Liver (tissue), 9 donors: ENCODE measurements around the gene TOB1. TPM values are rescaled to one million over a fixed set of nuclear protein-coding genes. Genes with fewer than 3 reads are reported as not detected.

Experiments
- DNase-seq: peaks from one replicate; pipeline ENCODE4 v3.0.0-alpha.2; 2017; ENCODE audit warnings: low spot score
- H3K27ac ChIP-seq, 2 donors: one replicate each; pipeline ENCODE4 v1.7.0; 2013; ENCODE audit warnings: inconsistent platforms in 2 of 2, low read length in 2 of 2, control low read depth in 1 of 2, low read depth in 1 of 2, mild to moderate bottlenecking in 1 of 2
- H3K27me3 ChIP-seq, 4 donors: one replicate each; pipeline versions ENCODE4 v1.6.1 to v1.7.0; 2013; ENCODE audit warnings: low read length in 3 of 4, inconsistent platforms in 1 of 4, mild to moderate bottlenecking in 1 of 4, moderate library complexity in 1 of 4; ENCODE audit not compliant: control insufficient read depth in 4 of 4, insufficient read depth in 4 of 4
- H3K36me3 ChIP-seq, 4 donors: one replicate each; pipeline versions ENCODE4 v1.6.1 to v1.7.0; 2013; ENCODE audit warnings: low read length in 3 of 4, mild to moderate bottlenecking in 3 of 4, low read depth in 1 of 4, moderate library complexity in 1 of 4; ENCODE audit not compliant: control insufficient read depth in 4 of 4, insufficient read depth in 3 of 4
- H3K4me1 ChIP-seq, 4 donors: one replicate each; pipeline versions ENCODE4 v1.6.1 to v1.7.0; 2013; ENCODE audit warnings: low read length in 3 of 4, mild to moderate bottlenecking in 3 of 4, moderate library complexity in 1 of 4; ENCODE audit not compliant: control insufficient read depth in 4 of 4, insufficient read depth in 4 of 4
- H3K4me3 ChIP-seq, 3 donors: one replicate each; pipeline versions ENCODE4 v1.6.1 to v1.7.0; 2013; ENCODE audit warnings: low read length in 3 of 3, control low read depth in 1 of 3, low read depth in 1 of 3, mild to moderate bottlenecking in 1 of 3
- H3K9ac ChIP-seq, 2 donors: one replicate each; pipeline ENCODE4 v1.7.0; 2013; ENCODE audit warnings: low read length in 2 of 2, mild to moderate bottlenecking in 2 of 2, moderate library complexity in 2 of 2, control low read depth in 1 of 2, low read depth in 1 of 2
- H3K9me3 ChIP-seq, 4 donors: one replicate each; pipeline versions ENCODE4 v1.6.1 to v1.7.0; 2013; ENCODE audit warnings: low read length in 3 of 4; ENCODE audit not compliant: control insufficient read depth in 4 of 4
- ATF3 ChIP-seq: IDR thresholded peaks from 2 replicates; pipeline ENCODE4 v1.6.1; 2016; ENCODE audit warnings: antibody characterized with exemption
- CTCF ChIP-seq: fragments of 150-350 bp; IDR thresholded peaks from 2 replicates; pipeline ENCODE4 v1.5.1; 2017; ENCODE audit warnings: improper control_type of control experiment, low read depth, low read length; ENCODE audit not compliant: missing input control
- EGR1 ChIP-seq, 2 donors: IDR thresholded peaks; 2 replicates each; pipeline ENCODE4 v1.6.1; 2016 to 2018; ENCODE audit warnings: antibody characterized with exemption in 2 of 2, low read depth in 2 of 2
- FOXA1 ChIP-seq: IDR thresholded peaks from 2 replicates; pipeline ENCODE4 v1.6.1; 2016; ENCODE audit warnings: antibody characterized with exemption
- FOXA2 ChIP-seq: IDR thresholded peaks from 2 replicates; pipeline ENCODE4 v1.6.1; 2016; ENCODE audit warnings: antibody characterized with exemption
- HNF4A ChIP-seq, 2 donors: conservative IDR thresholded peaks; 2 replicates each; pipeline ENCODE4 v1.6.1; 2016; ENCODE audit warnings: antibody characterized with exemption in 2 of 2, mild to moderate bottlenecking in 2 of 2
- HNF4G ChIP-seq: IDR thresholded peaks from 2 replicates; pipeline ENCODE4 v1.6.1; 2016; ENCODE audit warnings: antibody characterized with exemption
- JUND ChIP-seq, 2 donors: IDR thresholded peaks; 2 replicates each; pipeline ENCODE4 v1.6.1; 2016; ENCODE audit warnings: antibody characterized with exemption in 2 of 2
- MAX ChIP-seq: IDR thresholded peaks from 2 replicates; pipeline ENCODE4 v1.6.1; 2016; ENCODE audit warnings: antibody characterized with exemption
- NR2F2 ChIP-seq: IDR thresholded peaks from 2 replicates; pipeline ENCODE4 v1.6.1; 2016; ENCODE audit warnings: antibody characterized with exemption
- RAD21 ChIP-seq, 2 donors: IDR thresholded peaks; 2 replicates each; pipeline ENCODE4 v1.6.1; 2016; ENCODE audit warnings: antibody characterized with exemption in 2 of 2, mild to moderate bottlenecking in 2 of 2
- RXRA ChIP-seq, 2 donors: IDR thresholded peaks; 2 replicates each; pipeline ENCODE4 v1.6.1; 2017 to 2018; ENCODE audit warnings: antibody characterized with exemption in 2 of 2, mild to moderate bottlenecking in 1 of 2
- SP1 ChIP-seq: IDR thresholded peaks from 2 replicates; pipeline ENCODE4 v1.6.1; 2018; ENCODE audit warnings: antibody characterized with exemption, mild to moderate bottlenecking
- TAF1 ChIP-seq: conservative IDR thresholded peaks from 2 replicates; pipeline ENCODE4 v1.6.1; 2016; ENCODE audit warnings: antibody characterized with exemption, mild to moderate bottlenecking
- YY1 ChIP-seq: IDR thresholded peaks from 2 replicates; pipeline ENCODE4 v1.6.1; 2016; ENCODE audit warnings: antibody characterized with exemption, mild to moderate bottlenecking
- ZBTB33 ChIP-seq: IDR thresholded peaks from 2 replicates; pipeline ENCODE4 v1.6.1; 2016; ENCODE audit warnings: antibody characterized with exemption
- WGBS: extraction: QIAGEN DNeasy Blood & Tissue Kit; methylation state at CpG from one replicate; pipeline ENCODE4 v1.1.7; 2013; 5-methylcytosine and 5-hydroxymethylcytosine counted together
- polyA plus RNA-seq, 2 donors: library from polyadenylated mRNA; stranded (reverse) in 1 of 2; unstranded in 1 of 2; fragments of 200-250 nt in 1 of 2; fragments of >200 nt in 1 of 2; fragmentation: Nextera tagmentation in 1 of 2; extraction: Ambion mirVana in 1 of 2; gene quantifications; one replicate each; pipeline versions ENCODE4 v1.2.1 to v1.2.3, GENCODE V29; 2013 to 2015
- total RNA-seq, 2 donors: library from RNA; depleted of rRNA; stranded (reverse); fragments of >200 nt; gene quantifications; one replicate each; pipeline ENCODE4 v1.2.3, GENCODE V29; 2014
- donor health status: healthy.
- donor health status: healthy.
- donor health status: healthy.
- donor health status: healthy.
- donor health status: healthy.

TOB1 gene
- total and polyA plus RNA-seq, 4 donors, result 10.2 to 132 (median 37.8) TPM

- no peak for DNase-seq
These were observed 43.8 kb upstream of the TOB1 start for GRCh38 chr17:50909765-50910605.

GRCh38 chr17:50908860-50909764 is 43.0 kb upstream of the TOB1 start:
- Histone ChIP-seq H3K4me3 (peak overlapping the region; percentile 16 to 58 (median 56)), H3K36me3 (no peaks in the 10 kb centered on the region), H3K4me1 (peaks cover 14 to 73% (median 51%) of the 10 kb centered on the region in 4 donors), H3K27ac (peak overlapping the region; percentile 90 to 98), H3K27me3 (no peaks in the 10 kb centered on the region), H3K9me3 (no peaks in the 10 kb centered on the region), H3K9ac (peak overlapping the region; percentile 81 to 83)
- WGBS, result 37% methylated on average over 16 of the region's 16 CpGs
- DNase-seq, result peak; percentile 61
- TF ChIP-seq FOXA2 (peak; percentile 76), MAX (peak; percentile 98), RXRA (IDR thresholded peaks at IDR 0.05) (peak; percentile 100), YY1 (peak; percentile 95), RAD21 (IDR thresholded peaks at IDR 0.05) (peak; percentile 71 to 80), NR2F2 (peak; percentile 97), JUND (IDR thresholded peaks at IDR 0.05) (peak; percentile 81 to 90), CTCF (peak; percentile 45), HNF4G (peak; percentile 82), SP1 (peak; percentile 100), HNF4A (conservative IDR thresholded peaks at IDR 0.05) (peak; percentile 91 to 95), EGR1 (IDR thresholded peaks at IDR 0.05; ENCODE audit: low read depth in 2 of 2) (peak; percentile 50 to 90), TAF1 (peak; percentile 65), FOXA1 (peak; percentile 91), ATF3 (peak; percentile 89)

More at GRCh38 chr17:50909765-50910605, 43.8 kb upstream of the TOB1 start:
- peak overlapping the region; percentile 6 to 58 (median 16) for H3K4me3 ChIP-seq
- peak overlapping the region; percentile 81 to 83 for H3K9ac ChIP-seq
- no peaks in the 10 kb centered on the region for H3K36me3 ChIP-seq
- no peaks in the 10 kb centered on the region for H3K9me3 ChIP-seq
- TF ChIP-seq HNF4G, result peak; percentile 87
- TF ChIP-seq RXRA (IDR thresholded peaks at IDR 0.05), result peak; percentile 91 to 99
- TF ChIP-seq MAX, result no peak
- TF ChIP-seq SP1, result peak; percentile 94
- TF ChIP-seq ATF3, result no peak
- peak; percentile 25 to 55 for TF ChIP-seq EGR1 (IDR thresholded peaks at IDR 0.05; ENCODE audit: low read depth in 2 of 2)
- TF ChIP-seq TAF1, result peak; percentile 49
- no peak for TF ChIP-seq FOXA1
- TF ChIP-seq RAD21 (IDR thresholded peaks at IDR 0.05), result peak in 1 of 2 donors; percentile 61
- peak; percentile 80 for TF ChIP-seq NR2F2
- TF ChIP-seq HNF4A (conservative IDR thresholded peaks at IDR 0.05), result peak; percentile 87 to 97
- no peak for TF ChIP-seq JUND (IDR thresholded peaks at IDR 0.05)
- no peak for TF ChIP-seq ZBTB33
- no peak for TF ChIP-seq YY1
- H3K4me1 ChIP-seq, result peaks cover 18 to 73% (median 49%) of the 10 kb centered on the region in 4 donors
- H3K27ac ChIP-seq, result peak overlapping the region; percentile 90 to 98
- WGBS, result 36% methylated on average over 15 of the region's 15 CpGs
- H3K27me3 ChIP-seq, result no peaks in the 10 kb centered on the region
